ENCODE data around the gene TULP3.
A peak's percentile ranks its signal among the peaks of the same experiment; 100 is the strongest.

TULP3 gene

GRCh38 chr12:2959192-2959504 is 68.5 kb downstream of the TULP3 start, which contains the start of gene TEAD4:
TSS of gene TEAD4 (plus strand) at chr12:2959397.
- Mint-ChIP-seq H3K4me1 (ENCODE audit: low read depth) (peaks cover 14% of the 10 kb centered on the region), H3K36me3 (ENCODE audit: low read depth) (peaks cover 3% of the 10 kb centered on the region), H3K27me3 (ENCODE audit: low read depth) (peaks cover 50% of the 10 kb centered on the region), H3K4me3 (peak within 1 kb of the TSS; percentile 91), H3K27ac (peak within 1 kb of the TSS; percentile 45), H3K9me3 (no peaks in the 10 kb centered on the region)
- peak; percentile 43 for DNase-seq (ENCODE audit: low spot score)

GRCh38 chr12:2959505-2960389 is 69.1 kb downstream of the TULP3 start:
- Mint-ChIP-seq H3K36me3 (ENCODE audit: low read depth) (peaks cover 3% of the 10 kb centered on the region), H3K4me1 (ENCODE audit: low read depth) (peaks cover 14% of the 10 kb centered on the region), H3K27me3 (ENCODE audit: low read depth) (peaks cover 50% of the 10 kb centered on the region), H3K9me3 (no peaks in the 10 kb centered on the region), H3K4me3 (peak overlapping the region; percentile 38), H3K27ac (no peak overlapping the region)
- peak; percentile 17 for DNase-seq (ENCODE audit: low spot score)

- Mint-ChIP-seq H3K4me3 (peak overlapping the region; percentile 38), H3K4me1 (ENCODE audit: low read depth) (peaks cover 14% of the 10 kb centered on the region), H3K27ac (no peak overlapping the region), H3K27me3 (ENCODE audit: low read depth) (peaks cover 50% of the 10 kb centered on the region), H3K9me3 (no peaks in the 10 kb centered on the region), H3K36me3 (ENCODE audit: low read depth) (peaks cover 3% of the 10 kb centered on the region)
- DNase-seq (ENCODE audit: low spot score) = peak; percentile 19
Measured at GRCh38 chr12:2960390-2960956, 69.8 kb downstream of the TULP3 start.

- peak overlapping the region; percentile 38 for H3K4me3 Mint-ChIP-seq
- peaks cover 49% of the 10 kb centered on the region for H3K27me3 Mint-ChIP-seq (ENCODE audit: low read depth)
- no peak for DNase-seq (ENCODE audit: low spot score)
- H3K9me3 Mint-ChIP-seq = no peaks in the 10 kb centered on the region
- H3K4me1 Mint-ChIP-seq (ENCODE audit: low read depth) = peaks cover 14% of the 10 kb centered on the region
- peaks cover 3% of the 10 kb centered on the region for H3K36me3 Mint-ChIP-seq (ENCODE audit: low read depth)
- no peak overlapping the region for H3K27ac Mint-ChIP-seq
Measured at GRCh38 chr12:2960996-2961616, 70.4 kb downstream of the TULP3 start.

GRCh38 chr12:2961705-2962104 is 71.0 kb downstream of the TULP3 start:
- Mint-ChIP-seq H3K27ac (no peak overlapping the region), H3K4me1 (ENCODE audit: low read depth) (peaks cover 14% of the 10 kb centered on the region), H3K27me3 (ENCODE audit: low read depth) (peaks cover 44% of the 10 kb centered on the region), H3K36me3 (ENCODE audit: low read depth) (peaks cover 3% of the 10 kb centered on the region), H3K9me3 (no peaks in the 10 kb centered on the region), H3K4me3 (no peak overlapping the region)
- no peak for DNase-seq (ENCODE audit: low spot score)

GRCh38 chr12:2963154-2963759 is 72.6 kb downstream of the TULP3 start:
- DNase-seq (ENCODE audit: low spot score) = no peak
- Mint-ChIP-seq H3K4me1 (ENCODE audit: low read depth) (peaks cover 8% of the 10 kb centered on the region), H3K27ac (no peak overlapping the region), H3K9me3 (no peaks in the 10 kb centered on the region), H3K4me3 (no peak overlapping the region), H3K36me3 (ENCODE audit: low read depth) (peaks cover 3% of the 10 kb centered on the region), H3K27me3 (ENCODE audit: low read depth) (peaks cover 31% of the 10 kb centered on the region)

- H3K27ac Mint-ChIP-seq = no peak overlapping the region
- H3K4me1 Mint-ChIP-seq (ENCODE audit: low read depth) = peaks cover 5% of the 10 kb centered on the region
- H3K36me3 Mint-ChIP-seq (ENCODE audit: low read depth) = no peaks in the 10 kb centered on the region
- no peaks in the 10 kb centered on the region for H3K9me3 Mint-ChIP-seq
- no peak for DNase-seq (ENCODE audit: low spot score)
- H3K4me3 Mint-ChIP-seq = no peak overlapping the region
- peaks cover 27% of the 10 kb centered on the region for H3K27me3 Mint-ChIP-seq (ENCODE audit: low read depth)
Measured at GRCh38 chr12:2963760-2964292, 73.1 kb downstream of the TULP3 start.

GRCh38 chr12:2967651-2968050 is 77.0 kb downstream of the TULP3 start:
- no peaks in the 10 kb centered on the region for H3K4me1 Mint-ChIP-seq (ENCODE audit: low read depth)
- peaks cover 6% of the 10 kb centered on the region for H3K27me3 Mint-ChIP-seq (ENCODE audit: low read depth)
- H3K9me3 Mint-ChIP-seq = no peaks in the 10 kb centered on the region
- H3K4me3 Mint-ChIP-seq = no peak overlapping the region
- no peak for DNase-seq (ENCODE audit: low spot score)
- H3K27ac Mint-ChIP-seq = no peak overlapping the region
- no peaks in the 10 kb centered on the region for H3K36me3 Mint-ChIP-seq (ENCODE audit: low read depth)

- no peaks in the 10 kb centered on the region for H3K4me1 Mint-ChIP-seq (ENCODE audit: low read depth)
- no peak overlapping the region for H3K27ac Mint-ChIP-seq
- H3K4me3 Mint-ChIP-seq = no peak overlapping the region
- no peaks in the 10 kb centered on the region for H3K9me3 Mint-ChIP-seq
- no peaks in the 10 kb centered on the region for H3K36me3 Mint-ChIP-seq (ENCODE audit: low read depth)
- H3K27me3 Mint-ChIP-seq (ENCODE audit: low read depth) = no peaks in the 10 kb centered on the region
- DNase-seq (ENCODE audit: low spot score) = no peak
Measured at GRCh38 chr12:2970744-2971143, 80.1 kb downstream of the TULP3 start.

GRCh38 chr12:2973566-2973965 is 82.9 kb downstream of the TULP3 start:
- Mint-ChIP-seq H3K4me3 (no peak overlapping the region), H3K27me3 (ENCODE audit: low read depth) (no peaks in the 10 kb centered on the region), H3K4me1 (ENCODE audit: low read depth) (no peaks in the 10 kb centered on the region), H3K36me3 (ENCODE audit: low read depth) (no peaks in the 10 kb centered on the region), H3K9me3 (no peaks in the 10 kb centered on the region), H3K27ac (no peak overlapping the region)
- no peak for DNase-seq (ENCODE audit: low spot score)

GRCh38 chr12:2974560-2974971 is 83.9 kb downstream of the TULP3 start:
- no peak for DNase-seq (ENCODE audit: low spot score)
- Mint-ChIP-seq H3K4me3 (no peak overlapping the region), H3K36me3 (ENCODE audit: low read depth) (no peaks in the 10 kb centered on the region), H3K9me3 (no peaks in the 10 kb centered on the region), H3K4me1 (ENCODE audit: low read depth) (no peaks in the 10 kb centered on the region), H3K27ac (no peak overlapping the region), H3K27me3 (ENCODE audit: low read depth) (no peaks in the 10 kb centered on the region)

GRCh38 chr12:2976581-2976996 is 85.9 kb downstream of the TULP3 start:
- no peak for DNase-seq (ENCODE audit: low spot score)
- Mint-ChIP-seq H3K4me3 (no peak overlapping the region), H3K4me1 (ENCODE audit: low read depth) (no peaks in the 10 kb centered on the region), H3K27me3 (ENCODE audit: low read depth) (no peaks in the 10 kb centered on the region), H3K27ac (no peak overlapping the region), H3K36me3 (ENCODE audit: low read depth) (no peaks in the 10 kb centered on the region), H3K9me3 (no peaks in the 10 kb centered on the region)

- H3K27ac Mint-ChIP-seq = no peak overlapping the region
- no peaks in the 10 kb centered on the region for H3K4me1 Mint-ChIP-seq (ENCODE audit: low read depth)
- no peaks in the 10 kb centered on the region for H3K27me3 Mint-ChIP-seq (ENCODE audit: low read depth)
- DNase-seq (ENCODE audit: low spot score) = no peak
- H3K36me3 Mint-ChIP-seq (ENCODE audit: low read depth) = no peaks in the 10 kb centered on the region
- no peaks in the 10 kb centered on the region for H3K9me3 Mint-ChIP-seq
- H3K4me3 Mint-ChIP-seq = no peak overlapping the region
Measured at GRCh38 chr12:2977776-2978175, 87.1 kb downstream of the TULP3 start.

GRCh38 chr12:2979806-2980205 is 89.1 kb downstream of the TULP3 start:
- H3K4me3 Mint-ChIP-seq = no peak overlapping the region
- no peaks in the 10 kb centered on the region for H3K9me3 Mint-ChIP-seq
- H3K4me1 Mint-ChIP-seq (ENCODE audit: low read depth) = peaks cover 6% of the 10 kb centered on the region
- DNase-seq (ENCODE audit: low spot score) = no peak
- no peak overlapping the region for H3K27ac Mint-ChIP-seq
- no peaks in the 10 kb centered on the region for H3K36me3 Mint-ChIP-seq (ENCODE audit: low read depth)
- H3K27me3 Mint-ChIP-seq (ENCODE audit: low read depth) = no peaks in the 10 kb centered on the region

All from T-helper 2 cell treated with Interferon-gamma antibody and Interleukin-4, amounts not matched to agents 5 μg/mL and 100 μg/mL, for 36 hours (primary cell).